SK-N-SH treated with all-trans-retinoic acid at 6 μM for 48 hours (cell line): Measurements from ENCODE around the gene PRKG2.

ENCODE experiments used
- ATAC-seq: fragments of 200-7000 bp; cut with Tn5 transposase; 3 replicates; pipeline ENCODE4 v1.9.1; 2020; ENCODE audit warnings: mild to moderate bottlenecking, moderate library complexity
- ARNTL ChIP-seq: fragments of 450-650 bp; formaldehyde crosslinking; IDR thresholded peaks from 2 replicates; pipeline ENCODE4 v1.5.0; 2020; ENCODE audit warnings: low read depth, mild to moderate bottlenecking, moderate library complexity, borderline replicate concordance
- BACH2 ChIP-seq: fragments of 250-450 bp; sonication (Bioruptor Pico); IDR thresholded peaks from 2 replicates; pipeline ENCODE4 v1.9.0; 2021; ENCODE audit warnings: mild to moderate bottlenecking, borderline replicate concordance
- CSDC2 ChIP-seq: fragments of 250-450 bp; sonication (Bioruptor Pico); IDR thresholded peaks from 2 replicates; pipeline ENCODE4 v1.5.0; 2020; ENCODE audit warnings: mild to moderate bottlenecking, moderate library complexity
- ESRRG ChIP-seq: fragments of 250-450 bp; sonication (Bioruptor Pico); IDR thresholded peaks from 2 replicates; pipeline ENCODE4 v1.6.1; 2021; ENCODE audit warnings: mild to moderate bottlenecking
- GLIS3 ChIP-seq: fragments of 250-450 bp; sonication (Bioruptor Pico); IDR thresholded peaks from 2 replicates; pipeline ENCODE4 v1.5.0; 2020; ENCODE audit warnings: mild to moderate bottlenecking, moderate library complexity
- ISL1 ChIP-seq: fragments of 250-450 bp; sonication (Bioruptor Pico); IDR thresholded peaks from 2 replicates; pipeline ENCODE4 v2.1.2; 2022; ENCODE audit warnings: mild to moderate bottlenecking, moderate library complexity
- OSR1 ChIP-seq: fragments of 250-450 bp; sonication (Bioruptor Pico); IDR thresholded peaks from 2 replicates; pipeline ENCODE4 v1.8.0; 2022; ENCODE audit warnings: moderate library complexity, mild to moderate bottlenecking, inconsistent platforms
- PPARA ChIP-seq: fragments of 250-450 bp; sonication (Bioruptor Pico); IDR thresholded peaks from 2 replicates; pipeline ENCODE4 v1.5.0; 2020; ENCODE audit warnings: mild to moderate bottlenecking, borderline replicate concordance
- RARB ChIP-seq: fragments of 250-450 bp; sonication (Bioruptor Pico); IDR thresholded peaks from 2 replicates; pipeline ENCODE4 v1.8.0; 2021; ENCODE audit warnings: mild to moderate bottlenecking, moderate library complexity
- SNAI2 ChIP-seq: fragments of 250-450 bp; sonication (Bioruptor Pico); IDR thresholded peaks from 2 replicates; pipeline ENCODE4 v1.5.0; 2020; ENCODE audit warnings: mild to moderate bottlenecking, moderate library complexity
- TCF4 ChIP-seq: fragments of 250-450 bp; sonication (Bioruptor Pico); IDR thresholded peaks from 2 replicates; pipeline ENCODE4 v1.8.0; 2021; ENCODE audit warnings: mild to moderate bottlenecking, moderate library complexity, borderline replicate concordance
- TOX ChIP-seq: fragments of 250-450 bp; sonication (Bioruptor Pico); IDR thresholded peaks from 2 replicates; pipeline ENCODE4 v1.8.0; 2021; ENCODE audit warnings: mild to moderate bottlenecking, moderate library complexity, borderline replicate concordance
- ZC3H10 ChIP-seq: fragments of 250-450 bp; sonication (Bioruptor Pico); IDR thresholded peaks from 2 replicates; pipeline ENCODE4 v1.5.1; 2021; ENCODE audit warnings: mild to moderate bottlenecking, moderate library complexity
- ZFP30 ChIP-seq: fragments of 450-650 bp; formaldehyde crosslinking; IDR thresholded peaks from 2 replicates; pipeline ENCODE4 v1.5.0; 2022; ENCODE audit warnings: mild to moderate bottlenecking, moderate library complexity
- ZNF565 ChIP-seq: fragments of 450-650 bp; formaldehyde crosslinking; conservative IDR thresholded peaks from 2 replicates; pipeline ENCODE4 v1.5.0; 2020; ENCODE audit warnings: low read depth, mild to moderate bottlenecking, moderate library complexity
- ZNF70 ChIP-seq: fragments of 450-650 bp; formaldehyde crosslinking; IDR thresholded peaks from 2 replicates; pipeline ENCODE4 v1.5.0; 2020; ENCODE audit warnings: mild to moderate bottlenecking, moderate library complexity
- ZNF8 ChIP-seq: fragments of 450-650 bp; formaldehyde crosslinking; IDR thresholded peaks from 2 replicates; pipeline ENCODE4 v1.5.0; 2020; ENCODE audit warnings: mild to moderate bottlenecking, moderate library complexity
- TF ChIP-seq, protein P1 (sequence below): fragments of 250-450 bp; sonication (Bioruptor Pico); IDR thresholded peaks from 2 replicates; pipeline ENCODE4 v1.5.0; 2020; ENCODE audit warnings: mild to moderate bottlenecking, moderate library complexity
- TF ChIP-seq, protein P2 (sequence below): fragments of 250-450 bp; sonication (Bioruptor Pico); IDR thresholded peaks from 2 replicates; pipeline ENCODE4 v1.5.1; 2020; ENCODE audit warnings: low read depth, mild to moderate bottlenecking, moderate library complexity
- TF ChIP-seq, protein P3 (sequence below): fragments of 250-450 bp; sonication (Bioruptor Pico); IDR thresholded peaks from 2 replicates; pipeline ENCODE4 v1.8.0; 2020; ENCODE audit warnings: mild to moderate bottlenecking, moderate library complexity, borderline replicate concordance
- TF ChIP-seq, protein P4 (sequence below): fragments of 250-450 bp; sonication (Bioruptor Pico); IDR thresholded peaks from 2 replicates; pipeline ENCODE4 v1.5.1; 2021; ENCODE audit warnings: mild to moderate bottlenecking, moderate library complexity
- TF ChIP-seq, protein P5 (sequence below): fragments of 250-450 bp; sonication (Bioruptor Pico); IDR thresholded peaks from 2 replicates; pipeline ENCODE4 v1.8.0; 2021; ENCODE audit warnings: low read depth, mild to moderate bottlenecking, moderate library complexity, borderline replicate concordance

PRKG2 gene

DNA sequence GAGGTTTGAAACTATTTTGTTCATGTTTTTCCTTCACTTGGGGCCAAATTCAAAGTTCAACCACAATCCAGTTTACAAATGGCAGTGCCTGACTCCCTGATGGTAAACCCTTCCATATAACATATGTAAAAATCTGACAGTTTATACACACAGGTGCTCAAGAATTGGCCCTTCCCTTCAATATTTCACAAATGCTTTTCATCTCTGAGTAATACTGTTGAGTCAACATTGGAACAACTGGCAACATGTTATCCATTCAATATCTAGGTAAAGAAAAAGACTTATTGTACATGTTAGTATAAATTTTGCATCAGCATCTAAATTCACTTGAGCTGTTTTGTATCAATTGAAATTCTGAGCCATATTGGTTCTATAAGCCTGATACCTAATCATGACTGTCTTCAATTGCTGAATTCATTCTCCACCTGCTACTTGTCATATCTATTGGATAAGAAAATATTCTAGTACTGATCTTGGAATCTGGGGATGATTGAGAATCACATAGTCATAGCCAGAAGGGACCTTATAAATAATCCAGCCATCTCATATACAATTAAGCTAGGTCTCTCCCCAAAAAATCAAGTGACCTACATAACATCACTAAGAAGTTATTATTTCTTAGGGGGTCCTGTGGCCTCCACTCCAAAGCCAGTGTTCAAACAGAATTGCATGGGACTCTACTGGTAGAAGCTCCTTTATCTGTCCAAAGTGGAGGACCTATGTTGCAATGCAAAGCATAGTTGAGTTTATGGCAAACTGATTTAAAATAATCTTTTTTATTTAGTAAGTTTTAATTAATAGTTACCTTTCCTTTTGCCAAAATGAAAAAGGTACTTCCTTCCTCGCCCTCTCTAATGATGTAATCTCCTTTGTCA, 61.9 kb downstream of the PRKG2 start:
- no peak for ATAC-seq
- TF ChIP-seq GLIS3 (CRISPR knock-in tag) (no peak), CSDC2 (no peak), ZFP30 (CRISPR knock-in tag) (no peak), RARB (CRISPR knock-in tag) (no peak), ARNTL (CRISPR knock-in tag) (no peak), ZC3H10 (CRISPR knock-in tag) (no peak), ISL1 (CRISPR knock-in tag) (no peak), ESRRG (CRISPR knock-in tag) (no peak), BACH2 (CRISPR knock-in tag) (no peak), OSR1 (no peak), ZNF70 (CRISPR knock-in tag) (no peak), ZNF8 (CRISPR knock-in tag) (no peak), ZNF565 (CRISPR knock-in tag) (no peak), TCF4 (CRISPR knock-in tag) (no peak), TOX (no peak)
- TF ChIP-seq, protein P1, sequence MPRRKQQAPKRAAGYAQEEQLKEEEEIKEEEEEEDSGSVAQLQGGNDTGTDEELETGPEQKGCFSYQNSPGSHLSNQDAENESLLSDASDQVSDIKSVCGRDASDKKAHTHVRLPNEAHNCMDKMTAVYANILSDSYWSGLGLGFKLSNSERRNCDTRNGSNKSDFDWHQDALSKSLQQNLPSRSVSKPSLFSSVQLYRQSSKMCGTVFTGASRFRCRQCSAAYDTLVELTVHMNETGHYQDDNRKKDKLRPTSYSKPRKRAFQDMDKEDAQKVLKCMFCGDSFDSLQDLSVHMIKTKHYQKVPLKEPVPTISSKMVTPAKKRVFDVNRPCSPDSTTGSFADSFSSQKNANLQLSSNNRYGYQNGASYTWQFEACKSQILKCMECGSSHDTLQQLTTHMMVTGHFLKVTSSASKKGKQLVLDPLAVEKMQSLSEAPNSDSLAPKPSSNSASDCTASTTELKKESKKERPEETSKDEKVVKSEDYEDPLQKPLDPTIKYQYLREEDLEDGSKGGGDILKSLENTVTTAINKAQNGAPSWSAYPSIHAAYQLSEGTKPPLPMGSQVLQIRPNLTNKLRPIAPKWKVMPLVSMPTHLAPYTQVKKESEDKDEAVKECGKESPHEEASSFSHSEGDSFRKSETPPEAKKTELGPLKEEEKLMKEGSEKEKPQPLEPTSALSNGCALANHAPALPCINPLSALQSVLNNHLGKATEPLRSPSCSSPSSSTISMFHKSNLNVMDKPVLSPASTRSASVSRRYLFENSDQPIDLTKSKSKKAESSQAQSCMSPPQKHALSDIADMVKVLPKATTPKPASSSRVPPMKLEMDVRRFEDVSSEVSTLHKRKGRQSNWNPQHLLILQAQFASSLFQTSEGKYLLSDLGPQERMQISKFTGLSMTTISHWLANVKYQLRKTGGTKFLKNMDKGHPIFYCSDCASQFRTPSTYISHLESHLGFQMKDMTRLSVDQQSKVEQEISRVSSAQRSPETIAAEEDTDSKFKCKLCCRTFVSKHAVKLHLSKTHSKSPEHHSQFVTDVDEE (CRISPR knock-in tag) = no peak
- TF ChIP-seq, protein P2, sequence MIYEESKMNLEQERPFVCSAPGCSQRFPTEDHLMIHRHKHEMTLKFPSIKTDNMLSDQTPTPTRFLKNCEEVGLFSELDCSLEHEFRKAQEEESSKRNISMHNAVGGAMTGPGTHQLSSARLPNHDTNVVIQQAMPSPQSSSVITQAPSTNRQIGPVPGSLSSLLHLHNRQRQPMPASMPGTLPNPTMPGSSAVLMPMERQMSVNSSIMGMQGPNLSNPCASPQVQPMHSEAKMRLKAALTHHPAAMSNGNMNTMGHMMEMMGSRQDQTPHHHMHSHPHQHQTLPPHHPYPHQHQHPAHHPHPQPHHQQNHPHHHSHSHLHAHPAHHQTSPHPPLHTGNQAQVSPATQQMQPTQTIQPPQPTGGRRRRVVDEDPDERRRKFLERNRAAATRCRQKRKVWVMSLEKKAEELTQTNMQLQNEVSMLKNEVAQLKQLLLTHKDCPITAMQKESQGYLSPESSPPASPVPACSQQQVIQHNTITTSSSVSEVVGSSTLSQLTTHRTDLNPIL (CRISPR knock-in tag) = no peak
- TF ChIP-seq, protein P3, sequence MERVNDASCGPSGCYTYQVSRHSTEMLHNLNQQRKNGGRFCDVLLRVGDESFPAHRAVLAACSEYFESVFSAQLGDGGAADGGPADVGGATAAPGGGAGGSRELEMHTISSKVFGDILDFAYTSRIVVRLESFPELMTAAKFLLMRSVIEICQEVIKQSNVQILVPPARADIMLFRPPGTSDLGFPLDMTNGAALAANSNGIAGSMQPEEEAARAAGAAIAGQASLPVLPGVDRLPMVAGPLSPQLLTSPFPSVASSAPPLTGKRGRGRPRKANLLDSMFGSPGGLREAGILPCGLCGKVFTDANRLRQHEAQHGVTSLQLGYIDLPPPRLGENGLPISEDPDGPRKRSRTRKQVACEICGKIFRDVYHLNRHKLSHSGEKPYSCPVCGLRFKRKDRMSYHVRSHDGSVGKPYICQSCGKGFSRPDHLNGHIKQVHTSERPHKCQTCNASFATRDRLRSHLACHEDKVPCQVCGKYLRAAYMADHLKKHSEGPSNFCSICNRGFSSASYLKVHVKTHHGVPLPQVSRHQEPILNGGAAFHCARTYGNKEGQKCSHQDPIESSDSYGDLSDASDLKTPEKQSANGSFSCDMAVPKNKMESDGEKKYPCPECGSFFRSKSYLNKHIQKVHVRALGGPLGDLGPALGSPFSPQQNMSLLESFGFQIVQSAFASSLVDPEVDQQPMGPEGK (CRISPR knock-in tag) = no peak
- TF ChIP-seq, protein P4, sequence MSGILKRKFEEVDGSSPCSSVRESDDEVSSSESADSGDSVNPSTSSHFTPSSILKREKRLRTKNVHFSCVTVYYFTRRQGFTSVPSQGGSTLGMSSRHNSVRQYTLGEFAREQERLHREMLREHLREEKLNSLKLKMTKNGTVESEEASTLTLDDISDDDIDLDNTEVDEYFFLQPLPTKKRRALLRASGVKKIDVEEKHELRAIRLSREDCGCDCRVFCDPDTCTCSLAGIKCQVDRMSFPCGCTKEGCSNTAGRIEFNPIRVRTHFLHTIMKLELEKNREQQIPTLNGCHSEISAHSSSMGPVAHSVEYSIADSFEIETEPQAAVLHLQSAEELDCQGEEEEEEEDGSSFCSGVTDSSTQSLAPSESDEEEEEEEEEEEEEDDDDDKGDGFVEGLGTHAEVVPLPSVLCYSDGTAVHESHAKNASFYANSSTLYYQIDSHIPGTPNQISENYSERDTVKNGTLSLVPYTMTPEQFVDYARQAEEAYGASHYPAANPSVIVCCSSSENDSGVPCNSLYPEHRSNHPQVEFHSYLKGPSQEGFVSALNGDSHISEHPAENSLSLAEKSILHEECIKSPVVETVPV = no peak

DNA sequence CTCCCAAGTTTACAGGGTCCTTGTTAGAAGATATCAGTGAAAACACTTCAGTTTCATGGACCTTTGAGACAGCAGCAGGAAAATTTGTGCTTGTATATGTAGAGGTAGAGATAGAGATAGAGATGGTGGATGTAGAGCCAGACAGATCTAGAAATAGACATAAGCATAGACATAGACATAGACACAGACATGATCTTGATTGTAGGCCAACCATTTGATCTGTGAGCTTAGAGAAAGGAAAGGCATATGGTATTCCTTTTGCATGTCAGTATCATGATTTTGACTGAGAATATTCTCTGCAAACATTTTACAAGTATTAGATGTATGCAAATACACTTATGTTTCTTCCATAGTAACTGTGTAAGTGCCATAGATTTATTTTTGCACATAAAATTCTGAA, 65.0 kb downstream of the PRKG2 start:
- TF ChIP-seq, protein P3 (CRISPR knock-in tag) = no peak
- TF ChIP-seq SNAI2 (CRISPR knock-in tag) (no peak), PPARA (CRISPR knock-in tag) (no peak), ZC3H10 (CRISPR knock-in tag) (no peak), ZFP30 (CRISPR knock-in tag) (no peak), ZNF8 (CRISPR knock-in tag) (no peak), ZNF565 (CRISPR knock-in tag) (no peak), ZNF70 (CRISPR knock-in tag) (no peak), ISL1 (CRISPR knock-in tag) (no peak)
- TF ChIP-seq, protein P1 (CRISPR knock-in tag) = no peak
- TF ChIP-seq, protein P5, sequence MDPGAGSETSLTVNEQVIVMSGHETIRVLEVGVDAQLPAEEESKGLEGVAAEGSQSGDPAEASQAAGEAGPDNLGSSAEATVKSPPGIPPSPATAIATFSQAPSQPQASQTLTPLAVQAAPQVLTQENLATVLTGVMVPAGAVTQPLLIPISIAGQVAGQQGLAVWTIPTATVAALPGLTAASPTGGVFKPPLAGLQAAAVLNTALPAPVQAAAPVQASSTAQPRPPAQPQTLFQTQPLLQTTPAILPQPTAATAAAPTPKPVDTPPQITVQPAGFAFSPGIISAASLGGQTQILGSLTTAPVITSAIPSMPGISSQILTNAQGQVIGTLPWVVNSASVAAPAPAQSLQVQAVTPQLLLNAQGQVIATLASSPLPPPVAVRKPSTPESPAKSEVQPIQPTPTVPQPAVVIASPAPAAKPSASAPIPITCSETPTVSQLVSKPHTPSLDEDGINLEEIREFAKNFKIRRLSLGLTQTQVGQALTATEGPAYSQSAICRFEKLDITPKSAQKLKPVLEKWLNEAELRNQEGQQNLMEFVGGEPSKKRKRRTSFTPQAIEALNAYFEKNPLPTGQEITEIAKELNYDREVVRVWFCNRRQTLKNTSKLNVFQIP (CRISPR knock-in tag) = no peak
- TF ChIP-seq, protein P4 = no peak
- no peak for ATAC-seq
